GM21576 (cell line): ENCODE measurements around the gene PEX14.

ENCODE experiments used
- ATAC-seq: cut with Tn5 transposase; IDR thresholded peaks from one replicate; pipeline ENCODE4 v1.9.1; 2021; ENCODE audit warnings: mild to moderate bottlenecking, moderate library complexity; ENCODE audit not compliant: unreplicated experiment

PEX14 gene

GRCh38 chr1:10586125-10586524 is 111.4 kb downstream of the PEX14 start:
- no peak for ATAC-seq

GRCh38 chr1:10588640-10589039 is 113.9 kb downstream of the PEX14 start:
- ATAC-seq = no peak

- no peak for ATAC-seq
These were observed 114.3 kb downstream of the PEX14 start for GRCh38 chr1:10589074-10589473.

GRCh38 chr1:10591010-10591409 is 116.3 kb downstream of the PEX14 start:
- ATAC-seq = no peak

GRCh38 chr1:10592373-10592772 is 117.6 kb downstream of the PEX14 start:
- ATAC-seq = no peak

- ATAC-seq = no peak
These were observed 119.0 kb downstream of the PEX14 start for GRCh38 chr1:10593750-10594149.

- no peak for ATAC-seq
These were observed 120.0 kb downstream of the PEX14 start for GRCh38 chr1:10594595-10595223.

- no peak for ATAC-seq
These were observed 122.0 kb downstream of the PEX14 start for GRCh38 chr1:10596780-10597179.

GRCh38 chr1:10597492-10598388 is 123.0 kb downstream of the PEX14 start:
- no peak for ATAC-seq

- ATAC-seq = no peak
These were observed 123.6 kb downstream of the PEX14 start for GRCh38 chr1:10598389-10598702.

- ATAC-seq = no peak
These were observed 124.6 kb downstream of the PEX14 start for GRCh38 chr1:10599194-10599861.

GRCh38 chr1:10601342-10602070 is 126.8 kb downstream of the PEX14 start:
- no peak for ATAC-seq

- no peak for ATAC-seq
These were observed 128.2 kb downstream of the PEX14 start for GRCh38 chr1:10602936-10603335.

GRCh38 chr1:10604966-10605365 is 130.2 kb downstream of the PEX14 start:
- no peak for ATAC-seq

- no peak for ATAC-seq
These were observed 131.3 kb downstream of the PEX14 start for GRCh38 chr1:10606064-10606463.

- ATAC-seq = no peak
These were observed 132.5 kb downstream of the PEX14 start for GRCh38 chr1:10607228-10607627.

- no peak for ATAC-seq
These were observed 133.9 kb downstream of the PEX14 start for GRCh38 chr1:10608690-10609089.

- ATAC-seq = no peak
These were observed 136.3 kb downstream of the PEX14 start for GRCh38 chr1:10610901-10611600.

- ATAC-seq = no peak
These were observed 137.8 kb downstream of the PEX14 start for GRCh38 chr1:10612436-10613160.

- ATAC-seq = no peak
These were observed 138.6 kb downstream of the PEX14 start for GRCh38 chr1:10613340-10613739.
